AG04450 (cell line): Measurements from ENCODE around the gene TMEM273. TPM values are rescaled to one million over a fixed set of nuclear protein-coding genes. Genes with fewer than 3 reads are reported as not detected.

Source experiments
- CTCF ChIA-PET: fragments of 300-600, 350-600 bp; formaldehyde crosslinking; extraction: SDS; loops from one replicate; lab custom pipeline; 2022; ENCODE audit warnings: antibody characterized with exemption, inconsistent platforms; lab: Charles Lee
- POLR2A ChIA-PET: fragments of 350-600 bp; formaldehyde crosslinking; extraction: SDS; loops from one replicate; lab custom pipeline; 2021; ENCODE audit warnings: antibody characterized with exemption, inconsistent platforms; lab: Yijun Ruan, JAX
- DNase-seq: peaks from one replicate; pipeline ENCODE4 v3.0.0-alpha.2; 2011; ENCODE audit warnings: low read depth, low spot score
- H3K27ac ChIP-seq: one replicate; pipeline ENCODE4 v1.5.1; 2012; ENCODE audit warnings: low read depth, low read length, control low read depth
- H3K27me3 ChIP-seq: one replicate; pipeline ENCODE4 v1.6.0; 2012; ENCODE audit warnings: low read length; ENCODE audit not compliant: control insufficient read depth, insufficient read depth
- H3K4me3 ChIP-seq: 2 replicates; pipeline ENCODE4 v1.5.1; 2011; ENCODE audit warnings: mild to moderate bottlenecking, low read depth, low read length, control low read depth
- H3K9me3 ChIP-seq: 2 replicates; pipeline ENCODE4 v1.5.1; 2012; ENCODE audit warnings: low read length; ENCODE audit not compliant: control insufficient read depth, insufficient read depth
- polyA plus RNA-seq: library from polyadenylated mRNA; depleted of rRNA; stranded (reverse); fragments of >200 nt; gene quantifications from 2 replicates; pipeline ENCODE4 v1.2.3, GENCODE V29; 2011
- TF ChIP-seq, protein P1 (sequence below): IDR thresholded peaks from 2 replicates; pipeline ENCODE4 v1.5.1; 2011; ENCODE audit warnings: low read depth, low read length, control low read depth, inconsistent platforms

Gene TMEM273
- polyA plus RNA-seq, 1 experiment, result not detected

DNA sequence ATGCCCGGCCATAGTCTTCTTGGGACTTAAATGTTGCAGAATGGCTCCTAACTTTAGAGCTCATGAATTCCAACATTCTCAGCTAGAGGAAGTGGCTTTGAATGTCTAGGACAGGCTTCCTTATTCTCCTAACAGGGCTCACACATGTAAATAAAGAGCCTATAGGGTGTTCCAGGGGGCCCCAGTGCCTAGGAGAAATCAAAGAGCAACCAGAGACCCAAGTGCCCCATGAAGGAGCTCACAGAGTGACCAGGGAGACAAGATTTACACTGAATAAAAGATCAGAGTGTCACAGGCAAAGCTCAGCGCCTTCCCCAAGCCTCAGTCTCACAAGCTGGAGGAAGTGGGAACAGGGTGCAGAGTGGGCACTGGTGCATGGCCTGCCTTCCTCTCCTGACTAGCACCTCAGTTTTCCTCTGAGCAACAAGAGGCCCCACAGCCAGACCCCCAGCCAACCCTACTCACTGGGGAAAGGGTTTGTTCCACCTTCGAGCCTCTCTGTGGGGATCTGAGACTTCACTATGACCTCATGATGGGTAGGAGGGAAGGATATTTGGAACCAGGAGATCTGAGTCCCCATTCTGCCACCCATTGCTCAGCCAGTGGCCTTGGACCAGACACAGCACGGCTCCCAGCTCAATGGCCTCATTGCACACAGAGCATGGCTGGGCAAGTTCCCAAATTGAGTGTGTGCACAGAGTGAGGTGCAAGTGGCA, 16.0 kb downstream of the TMEM273 start:
- Histone ChIP-seq H3K4me3 (no peak overlapping the region), H3K9me3 (no peaks in the 10 kb centered on the region; the same call in 1 of the 2 replicates), H3K27me3 (no peaks in the 10 kb centered on the region), H3K27ac (no peak overlapping the region)
- ChIA-PET CTCF (interaction anchor here (1.8 kb wide), 1 partner anchor 10 kb away, joined by 7 read pairs; no protein-coding TSS in a partner anchor), POLR2A (interaction anchor here (0.6 kb wide), 1 partner anchor 10 kb away, joined by 3 read pairs; no protein-coding TSS in a partner anchor)
- TF ChIP-seq, protein P1, sequence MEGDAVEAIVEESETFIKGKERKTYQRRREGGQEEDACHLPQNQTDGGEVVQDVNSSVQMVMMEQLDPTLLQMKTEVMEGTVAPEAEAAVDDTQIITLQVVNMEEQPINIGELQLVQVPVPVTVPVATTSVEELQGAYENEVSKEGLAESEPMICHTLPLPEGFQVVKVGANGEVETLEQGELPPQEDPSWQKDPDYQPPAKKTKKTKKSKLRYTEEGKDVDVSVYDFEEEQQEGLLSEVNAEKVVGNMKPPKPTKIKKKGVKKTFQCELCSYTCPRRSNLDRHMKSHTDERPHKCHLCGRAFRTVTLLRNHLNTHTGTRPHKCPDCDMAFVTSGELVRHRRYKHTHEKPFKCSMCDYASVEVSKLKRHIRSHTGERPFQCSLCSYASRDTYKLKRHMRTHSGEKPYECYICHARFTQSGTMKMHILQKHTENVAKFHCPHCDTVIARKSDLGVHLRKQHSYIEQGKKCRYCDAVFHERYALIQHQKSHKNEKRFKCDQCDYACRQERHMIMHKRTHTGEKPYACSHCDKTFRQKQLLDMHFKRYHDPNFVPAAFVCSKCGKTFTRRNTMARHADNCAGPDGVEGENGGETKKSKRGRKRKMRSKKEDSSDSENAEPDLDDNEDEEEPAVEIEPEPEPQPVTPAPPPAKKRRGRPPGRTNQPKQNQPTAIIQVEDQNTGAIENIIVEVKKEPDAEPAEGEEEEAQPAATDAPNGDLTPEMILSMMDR, result no peak
- no peak for DNase-seq

DNA sequence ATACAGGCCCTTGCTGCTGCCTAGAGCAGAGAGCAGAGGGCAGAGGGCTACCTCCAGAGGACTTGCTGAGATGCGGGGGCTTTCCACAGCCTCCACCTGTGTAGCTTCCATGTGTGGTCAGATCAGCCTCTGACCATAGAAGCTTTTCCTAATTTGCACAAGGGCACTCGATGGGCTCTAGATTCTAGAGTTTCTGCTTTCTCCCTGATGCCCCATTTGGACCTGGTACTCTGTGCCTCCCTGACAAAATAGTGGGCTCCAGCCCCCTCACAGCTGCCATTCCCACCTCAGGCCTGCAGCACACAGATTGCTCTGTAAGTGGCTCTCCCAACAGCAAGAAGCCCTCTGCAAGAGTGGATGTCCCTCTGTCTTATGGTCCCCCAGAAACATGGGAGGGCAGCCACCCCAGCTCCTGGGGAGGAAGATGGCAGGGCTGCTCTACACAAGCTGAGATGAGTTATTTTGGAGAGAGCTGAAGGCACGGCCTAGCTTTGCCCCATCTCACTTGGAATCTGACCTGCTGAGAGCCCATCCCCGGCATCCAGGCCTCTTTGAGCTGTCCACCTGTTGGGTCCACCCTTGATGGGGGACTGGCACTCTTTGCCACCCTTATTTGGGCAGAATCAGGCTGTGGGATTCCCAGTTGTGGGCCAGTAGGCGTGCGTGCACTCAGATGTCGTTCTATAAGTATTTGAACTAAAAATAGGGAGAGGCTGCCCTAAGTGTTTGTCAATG, 16.7 kb downstream of the TMEM273 start:
- ChIA-PET POLR2A (no interaction called here), CTCF (interaction anchor here (1.8 kb wide), 1 partner anchor 10 kb away, joined by 7 read pairs; no protein-coding TSS in a partner anchor)
- no peaks in the 10 kb centered on the region; the same call in 1 of the 2 replicates for H3K9me3 ChIP-seq
- H3K27ac ChIP-seq, result no peak overlapping the region
- TF ChIP-seq, protein P1, result no peak
- no peak for DNase-seq
- no peaks in the 10 kb centered on the region for H3K27me3 ChIP-seq
- H3K4me3 ChIP-seq, result no peak overlapping the region

DNA sequence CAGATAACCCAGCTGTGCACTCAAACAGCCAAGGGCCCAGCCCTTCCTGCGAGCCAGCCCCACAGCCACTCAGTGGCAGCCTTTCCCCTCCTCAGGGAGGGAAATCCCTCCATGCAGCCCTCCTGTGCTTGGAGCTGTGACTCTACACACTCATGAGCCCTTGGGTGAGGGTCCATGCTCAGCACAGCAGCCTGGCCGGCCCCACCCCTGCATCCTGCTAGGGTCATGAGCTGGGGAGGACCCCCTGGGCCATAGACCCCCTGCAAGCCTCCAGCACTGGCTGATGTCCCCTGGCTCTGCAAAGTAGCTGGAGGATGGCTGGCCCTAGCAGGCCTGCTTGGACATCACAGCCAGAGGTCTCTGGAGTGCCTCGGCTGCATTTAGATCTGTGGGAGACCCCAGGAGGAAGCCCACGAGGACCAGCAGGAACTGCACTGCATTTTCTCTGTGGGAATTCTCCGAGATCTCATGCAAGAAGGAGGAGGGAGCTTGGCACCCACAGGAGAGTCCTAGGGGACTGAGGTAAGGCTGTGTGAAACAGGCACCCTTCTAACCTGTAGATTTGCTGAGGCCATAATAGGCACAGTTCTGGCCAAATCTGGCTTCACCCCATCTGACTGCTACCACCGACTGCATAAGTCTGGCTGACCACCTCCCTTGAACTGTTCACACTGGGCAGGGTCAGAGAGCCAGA, 17.4 kb downstream of the TMEM273 start:
- DNase-seq, result no peak
- CTCF ChIA-PET, result interaction anchor here (1.8 kb wide), 1 partner anchor 9 kb away, joined by 7 read pairs; no protein-coding TSS in a partner anchor
- TF ChIP-seq, protein P1, result no peak
- POLR2A ChIA-PET, result no interaction called here
- no peak overlapping the region for H3K27ac ChIP-seq
- no peaks in the 10 kb centered on the region; the same call in 1 of the 2 replicates for H3K9me3 ChIP-seq
- no peaks in the 10 kb centered on the region for H3K27me3 ChIP-seq
- H3K4me3 ChIP-seq, result no peak overlapping the region

DNA sequence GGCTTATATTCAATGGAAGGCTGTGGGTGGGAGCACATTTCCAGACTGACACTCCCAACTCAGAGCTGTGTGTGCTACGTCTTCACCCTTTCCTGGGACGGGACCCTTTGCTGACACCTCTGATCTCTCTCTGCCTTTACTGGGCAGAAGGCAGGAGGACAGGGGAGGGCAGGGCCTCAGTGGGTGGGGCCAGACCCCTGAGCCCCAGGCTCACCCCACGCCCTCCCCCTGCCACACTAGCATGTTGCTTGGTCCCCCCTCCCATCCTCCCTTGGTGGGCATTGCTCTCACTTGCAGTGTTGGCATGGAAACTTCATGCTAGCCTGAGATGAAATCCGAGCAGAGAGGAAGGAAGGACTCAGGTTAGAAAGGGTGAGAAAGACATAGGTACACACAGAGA, 18.4 kb downstream of the TMEM273 start:
- CTCF ChIA-PET, result no interaction called here
- H3K27me3 ChIP-seq, result no peaks in the 10 kb centered on the region
- no peak overlapping the region for H3K4me3 ChIP-seq
- H3K27ac ChIP-seq, result no peak overlapping the region
- no peak for DNase-seq
- POLR2A ChIA-PET, result no interaction called here
- no peaks in the 10 kb centered on the region; the same call in 1 of the 2 replicates for H3K9me3 ChIP-seq
- TF ChIP-seq, protein P1, result no peak
